WI38 (cell line): Measurements from ENCODE around the gene RHBDF2.

Experiments
- H3K4me3 ChIP-seq: 2 replicates; pipeline ENCODE4 v1.5.1; 2011; ENCODE audit warnings: low read depth, mild to moderate bottlenecking, control low read depth, low read length
- TF ChIP-seq, protein P1 (sequence below): IDR thresholded peaks from 2 replicates; pipeline ENCODE4 v1.5.1; 2012; ENCODE audit warnings: low read depth, mild to moderate bottlenecking, control low read depth, low read length

Gene RHBDF2

DNA sequence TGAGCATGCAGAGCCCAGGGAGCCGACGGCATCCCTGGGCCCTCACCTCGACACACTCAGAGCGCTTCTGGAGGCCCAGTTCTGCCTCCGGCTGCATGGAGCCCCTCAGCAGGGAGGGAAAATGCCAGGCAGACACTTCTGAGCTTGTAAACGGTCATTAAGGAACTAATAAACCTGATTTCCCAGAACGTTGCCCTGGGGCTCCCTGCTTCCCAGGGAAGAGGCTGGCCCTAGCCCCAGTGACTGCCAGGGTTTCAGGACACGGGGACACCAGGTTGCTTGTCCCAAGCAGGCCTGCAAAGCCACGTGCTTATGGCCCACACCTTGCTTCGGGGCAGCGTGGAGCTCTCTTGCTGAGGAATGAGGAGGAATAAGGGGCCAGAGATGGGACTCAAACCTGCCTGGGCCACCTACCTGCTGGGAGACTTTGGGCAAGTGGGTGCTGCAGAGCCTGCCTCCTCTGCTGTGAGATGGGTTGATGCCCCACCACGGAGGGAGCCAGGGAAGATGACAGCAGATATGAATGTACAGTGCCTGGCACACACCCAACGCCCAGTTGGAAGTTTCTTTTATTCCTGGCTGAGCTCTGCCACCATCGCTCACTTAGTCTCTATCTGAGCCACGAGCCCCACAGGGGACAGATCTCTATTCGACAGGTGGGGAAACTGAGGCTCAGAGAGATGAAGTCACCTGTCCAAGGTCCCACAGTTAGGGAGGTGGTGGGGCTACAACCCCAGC lies 5.4 kb downstream of the RHBDF2 start:
- TF ChIP-seq, protein P1, sequence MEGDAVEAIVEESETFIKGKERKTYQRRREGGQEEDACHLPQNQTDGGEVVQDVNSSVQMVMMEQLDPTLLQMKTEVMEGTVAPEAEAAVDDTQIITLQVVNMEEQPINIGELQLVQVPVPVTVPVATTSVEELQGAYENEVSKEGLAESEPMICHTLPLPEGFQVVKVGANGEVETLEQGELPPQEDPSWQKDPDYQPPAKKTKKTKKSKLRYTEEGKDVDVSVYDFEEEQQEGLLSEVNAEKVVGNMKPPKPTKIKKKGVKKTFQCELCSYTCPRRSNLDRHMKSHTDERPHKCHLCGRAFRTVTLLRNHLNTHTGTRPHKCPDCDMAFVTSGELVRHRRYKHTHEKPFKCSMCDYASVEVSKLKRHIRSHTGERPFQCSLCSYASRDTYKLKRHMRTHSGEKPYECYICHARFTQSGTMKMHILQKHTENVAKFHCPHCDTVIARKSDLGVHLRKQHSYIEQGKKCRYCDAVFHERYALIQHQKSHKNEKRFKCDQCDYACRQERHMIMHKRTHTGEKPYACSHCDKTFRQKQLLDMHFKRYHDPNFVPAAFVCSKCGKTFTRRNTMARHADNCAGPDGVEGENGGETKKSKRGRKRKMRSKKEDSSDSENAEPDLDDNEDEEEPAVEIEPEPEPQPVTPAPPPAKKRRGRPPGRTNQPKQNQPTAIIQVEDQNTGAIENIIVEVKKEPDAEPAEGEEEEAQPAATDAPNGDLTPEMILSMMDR, result no peak
- H3K4me3 ChIP-seq, result no peak overlapping the region

GRCh38 chr17:76493505-76494167 lies 7.6 kb downstream of the RHBDF2 start:
- TF ChIP-seq, protein P1, result no peak
- no peak overlapping the region for H3K4me3 ChIP-seq

DNA sequence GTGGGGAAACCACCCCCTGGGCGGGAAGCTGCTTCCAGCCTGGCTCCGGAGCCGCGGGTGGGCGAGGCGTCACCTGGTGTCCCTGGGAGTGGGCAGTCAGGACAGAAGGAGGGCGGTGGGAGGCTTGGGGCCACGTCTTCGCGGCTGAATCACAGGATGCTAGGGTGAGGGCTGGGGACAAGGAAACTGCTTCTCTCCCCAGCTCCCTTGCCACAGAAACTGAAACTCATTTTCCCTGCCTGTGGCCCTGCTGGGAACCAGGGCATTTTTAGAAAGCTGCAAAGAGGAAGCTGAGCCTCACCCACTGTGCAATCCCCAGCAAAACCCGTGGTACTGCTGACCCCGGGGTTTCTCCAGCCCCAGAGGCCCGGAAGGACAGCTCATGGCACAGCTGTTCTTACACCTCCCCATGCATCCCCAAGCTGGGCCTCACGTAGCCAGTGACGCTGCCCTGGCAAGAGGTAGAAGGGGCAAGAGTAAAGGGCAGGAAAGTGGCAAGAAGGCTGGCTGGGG lies 8.2 kb downstream of the RHBDF2 start:
- no peak overlapping the region for H3K4me3 ChIP-seq

GRCh38 chr17:76492123-76492988 lies 8.9 kb downstream of the RHBDF2 start:
- TF ChIP-seq, protein P1, result no peak
- H3K4me3 ChIP-seq, result no peak overlapping the region

More for the DNA sequence above, 8.2 kb downstream of the RHBDF2 start:
- TF ChIP-seq, protein P1, result no peak

GRCh38 chr17:76491271-76492122 lies 9.7 kb downstream of the RHBDF2 start:
- no peak overlapping the region for H3K4me3 ChIP-seq
- TF ChIP-seq, protein P1, result no peak

DNA sequence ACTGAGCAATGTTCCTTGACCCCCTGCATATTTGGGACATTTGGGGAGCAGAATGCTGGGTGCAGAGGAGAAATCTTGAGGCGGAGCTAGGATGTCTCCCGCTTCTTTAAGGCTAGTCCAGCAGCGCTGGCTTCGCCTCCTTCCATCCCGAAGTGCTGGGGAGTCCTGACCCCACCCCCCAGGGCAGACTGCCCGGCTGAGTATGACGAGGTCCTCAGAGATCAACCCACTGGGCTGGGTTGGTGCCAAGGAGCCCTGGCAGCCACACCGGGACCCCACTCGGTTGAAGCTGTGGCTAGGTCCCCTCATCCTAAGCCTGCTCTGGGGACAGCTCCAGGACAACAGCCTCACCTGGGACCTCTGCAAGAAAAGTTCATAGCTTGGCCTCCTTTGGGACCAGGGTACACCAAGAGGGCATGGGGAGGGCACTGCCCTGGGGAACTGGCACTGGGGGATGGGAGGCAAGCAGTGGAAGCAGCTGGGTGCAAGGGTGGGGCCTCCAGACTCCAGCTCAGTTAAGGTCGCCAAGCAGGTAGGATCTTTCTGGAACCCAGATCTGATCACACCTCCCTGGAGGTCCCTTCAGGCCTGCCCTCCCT lies 11.0 kb downstream of the RHBDF2 start:
- no peak overlapping the region for H3K4me3 ChIP-seq
- TF ChIP-seq, protein P1, result no peak
